Osteoblast (primary cell): ENCODE results near the gene C11orf24. TPM values are rescaled to one million over a fixed set of nuclear protein-coding genes. Genes with fewer than 3 reads are reported as not detected.

Experiments
- DNase-seq: peaks from one replicate; pipeline ENCODE4 v3.0.0; 2011; ENCODE audit warnings: low spot score, mixed read lengths; ENCODE audit not compliant: insufficient read length; ENCODE audit errors: missing footprints
- H2AFZ ChIP-seq: 2 replicates; pipeline ENCODE4 v1.6.0; 2011; ENCODE audit warnings: mild to moderate bottlenecking, low read length
- H3K27ac ChIP-seq: 2 replicates; pipeline ENCODE4 v1.5.1; 2011; ENCODE audit warnings: mild to moderate bottlenecking, low read depth, low read length, moderate library complexity
- H3K27me3 ChIP-seq: 2 replicates; pipeline ENCODE4 v1.6.0; 2012; ENCODE audit warnings: mild to moderate bottlenecking, control low read depth, inconsistent platforms, low read length, moderate library complexity; ENCODE audit not compliant: insufficient read depth
- H3K36me3 ChIP-seq: 2 replicates; pipeline ENCODE4 v1.5.1; 2011; ENCODE audit warnings: mild to moderate bottlenecking, low read length, control low read depth, moderate library complexity; ENCODE audit not compliant: insufficient read depth
- H3K4me1 ChIP-seq: 2 replicates; pipeline ENCODE4 v1.5.1; 2011; ENCODE audit warnings: mild to moderate bottlenecking, low read length, control low read depth, moderate library complexity; ENCODE audit not compliant: insufficient read depth
- H3K4me2 ChIP-seq: 2 replicates; pipeline ENCODE4 v1.6.0; 2011; ENCODE audit warnings: mild to moderate bottlenecking, low read length; ENCODE audit not compliant: insufficient read depth
- H3K4me3 ChIP-seq: fragments of 200-600 bp; sonication (generic); 3 replicates; pipeline ENCODE4 v1.5.1; 2012; ENCODE audit warnings: mild to moderate bottlenecking, low read length, inconsistent platforms; ENCODE audit not compliant: insufficient read depth
- H3K79me2 ChIP-seq: 2 replicates; pipeline ENCODE4 v1.6.0; 2012; ENCODE audit warnings: mild to moderate bottlenecking, low read length, control low read depth, inconsistent platforms; ENCODE audit not compliant: insufficient read depth
- H3K9me3 ChIP-seq: 2 replicates; pipeline ENCODE4 v1.5.1; 2011; ENCODE audit warnings: low read depth, low read length, control low read depth
- H4K20me1 ChIP-seq: 2 replicates; pipeline ENCODE4 v1.6.0; 2012; ENCODE audit warnings: mild to moderate bottlenecking, low read length, control low read depth; ENCODE audit not compliant: insufficient read depth
- CTCF ChIP-seq: IDR thresholded peaks from 2 replicates; pipeline ENCODE4 v1.5.1; 2011; ENCODE audit warnings: mild to moderate bottlenecking, low read depth, low read length, moderate library complexity; ENCODE audit errors: extremely low read depth
- total RNA-seq: library from RNA; depleted of rRNA; stranded (reverse); fragments of >200 nt; gene quantifications from 2 replicates; pipeline ENCODE4 v1.2.3, GENCODE V29; 2012

The C11orf24 gene
- total RNA-seq, 1 donor: 40.5 TPM

DNA sequence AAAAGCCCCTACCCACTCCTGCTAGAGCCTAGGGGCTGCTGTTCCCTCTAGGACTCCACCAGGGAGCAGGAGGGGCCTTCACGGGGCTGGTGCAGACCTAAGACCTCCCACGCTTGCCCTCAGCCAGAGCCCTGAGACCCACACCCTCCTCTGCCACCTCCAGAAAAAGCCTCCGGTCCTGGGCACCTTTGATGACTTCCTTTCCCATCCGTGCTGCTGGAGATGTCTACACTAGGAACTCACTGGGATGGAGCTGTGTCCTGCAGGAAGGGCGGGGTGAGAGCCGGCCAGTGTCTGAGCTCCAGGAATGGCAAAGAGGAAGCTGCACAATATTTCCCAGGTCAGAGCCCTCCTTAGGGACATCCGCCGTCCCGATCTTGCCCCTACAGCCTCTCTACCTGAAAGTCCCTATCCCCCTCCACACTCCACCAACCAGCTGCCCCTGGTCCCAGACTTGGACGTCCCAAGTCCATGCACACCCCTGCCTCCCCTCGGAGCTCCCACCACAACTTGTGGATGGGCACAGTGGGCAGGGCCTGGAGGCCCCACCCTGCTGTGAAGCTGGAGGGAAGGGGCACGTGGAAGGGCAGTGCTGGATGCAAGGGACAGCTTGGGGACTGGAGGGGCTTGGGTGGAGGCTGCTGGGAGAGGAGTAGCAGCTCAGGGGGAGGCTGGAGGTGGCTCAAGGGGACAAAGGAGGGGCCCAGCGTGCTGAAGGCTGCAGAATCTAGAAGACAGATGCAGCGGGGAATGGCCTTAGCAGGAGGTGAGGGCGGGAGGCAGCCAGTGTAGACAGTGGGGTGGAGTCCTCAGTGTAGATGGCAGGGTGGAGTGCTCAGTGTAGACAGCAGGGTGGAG is 27.1 kb upstream of the C11orf24 start:
- Histone ChIP-seq H4K20me1 (no peaks in the 10 kb centered on the region), H3K27me3 (no peaks in the 10 kb centered on the region), H3K9me3 (no peaks in the 10 kb centered on the region), H3K4me3 (no peak overlapping the region), H3K4me2 (no peak overlapping the region), H3K36me3 (no peaks in the 10 kb centered on the region), H3K27ac (no peak overlapping the region), H3K4me1 (no peaks in the 10 kb centered on the region), H2AFZ (no peak overlapping the region), H3K79me2 (no peaks in the 10 kb centered on the region)
- DNase-seq: peak; percentile 56
- TF ChIP-seq CTCF: no peak

DNA sequence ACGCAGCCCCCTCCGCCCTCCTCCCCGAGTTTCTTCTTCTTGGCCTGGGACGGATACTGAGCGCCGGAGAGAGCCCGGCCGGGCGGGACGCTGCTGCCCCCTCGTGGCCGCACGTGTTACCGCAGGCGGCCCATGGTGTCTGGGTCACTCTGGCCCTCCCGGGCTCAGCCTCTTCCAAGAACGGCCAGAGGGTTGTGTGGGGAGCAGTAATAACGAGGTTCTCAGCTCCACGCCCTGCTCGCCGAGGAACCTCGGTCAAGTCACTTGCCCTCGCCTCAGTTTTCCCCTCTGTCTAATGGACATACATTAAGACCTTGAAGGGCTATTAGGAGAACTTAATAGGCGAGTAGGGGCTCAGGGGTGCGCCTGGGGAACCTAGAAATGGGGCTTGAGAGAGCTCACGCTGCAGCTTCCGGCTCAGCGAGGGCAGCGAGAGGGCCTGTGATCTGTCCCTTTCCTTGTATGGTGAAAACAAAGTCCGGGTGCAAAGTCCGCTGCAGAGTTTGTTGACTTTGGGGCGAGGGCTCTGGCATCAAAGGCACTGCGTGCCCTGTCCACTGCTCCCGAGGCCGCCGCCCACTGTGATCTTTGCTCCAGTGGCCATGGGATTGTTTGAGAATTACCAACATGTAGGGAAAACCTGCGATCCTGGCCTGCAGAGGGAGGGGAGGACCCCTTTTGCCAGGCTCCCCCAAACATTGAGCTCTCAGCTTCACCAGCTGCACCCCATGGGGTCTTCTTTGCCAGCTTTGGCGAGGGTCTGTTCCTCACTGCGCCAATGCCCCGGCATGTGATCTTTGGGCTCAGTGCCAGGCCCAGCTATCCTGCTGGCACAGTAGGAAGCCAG is 26.3 kb upstream of the C11orf24 start:
- peak overlapping the region; percentile 61 for H3K4me2 ChIP-seq
- H3K4me1 ChIP-seq: no peaks in the 10 kb centered on the region
- H3K36me3 ChIP-seq: no peaks in the 10 kb centered on the region
- DNase-seq: peak; percentile 99
- no peaks in the 10 kb centered on the region for H3K79me2 ChIP-seq
- H4K20me1 ChIP-seq: no peaks in the 10 kb centered on the region
- no peak overlapping the region for H3K27ac ChIP-seq
- H3K4me3 ChIP-seq: peak overlapping the region; percentile 37
- H3K27me3 ChIP-seq: no peaks in the 10 kb centered on the region
- peak; percentile 76 for TF ChIP-seq CTCF
- no peaks in the 10 kb centered on the region for H3K9me3 ChIP-seq
- H2AFZ ChIP-seq: peak overlapping the region; percentile 74

- peak overlapping the region; percentile 61 for H3K4me2 ChIP-seq
These were observed 25.7 kb upstream of the C11orf24 start for GRCh38 chr11:68297494-68297811.

More at GRCh38 chr11:68297494-68297811, 25.7 kb upstream of the C11orf24 start:
- no peaks in the 10 kb centered on the region for H3K27me3 ChIP-seq
- H3K9me3 ChIP-seq: no peaks in the 10 kb centered on the region
- no peaks in the 10 kb centered on the region for H3K4me1 ChIP-seq
- DNase-seq: no peak
- H3K79me2 ChIP-seq: no peaks in the 10 kb centered on the region
- no peaks in the 10 kb centered on the region for H4K20me1 ChIP-seq
- peak overlapping the region; percentile 37 for H3K4me3 ChIP-seq
- peak overlapping the region; percentile 74 for H2AFZ ChIP-seq
- no peaks in the 10 kb centered on the region for H3K36me3 ChIP-seq
- H3K27ac ChIP-seq: no peak overlapping the region
- no peak for TF ChIP-seq CTCF
